Astrocyte of the spinal cord (primary cell): ENCODE measurements around the gene CMPK2.

Experiments used
- DNase-seq: peaks from one replicate; pipeline ENCODE4 v3.0.0; 2011; ENCODE audit warnings: low read depth, low spot score
- H3K4me3 ChIP-seq: 2 replicates; pipeline ENCODE4 v1.5.1; 2011; ENCODE audit warnings: low read depth, mild to moderate bottlenecking, low read length, moderate library complexity
- in situ Hi-C: cut with HindIII; loops from 2 replicates; pipeline ENCODE4 v1.10.0; 2017; ENCODE audit warnings: low sequenced_read_pairs
- TF ChIP-seq, protein P1 (sequence below): IDR thresholded peaks from 2 replicates; pipeline ENCODE4 v1.5.1; 2012; ENCODE audit warnings: low read depth, mild to moderate bottlenecking, low read length, inconsistent platforms

CMPK2 gene, protein sequence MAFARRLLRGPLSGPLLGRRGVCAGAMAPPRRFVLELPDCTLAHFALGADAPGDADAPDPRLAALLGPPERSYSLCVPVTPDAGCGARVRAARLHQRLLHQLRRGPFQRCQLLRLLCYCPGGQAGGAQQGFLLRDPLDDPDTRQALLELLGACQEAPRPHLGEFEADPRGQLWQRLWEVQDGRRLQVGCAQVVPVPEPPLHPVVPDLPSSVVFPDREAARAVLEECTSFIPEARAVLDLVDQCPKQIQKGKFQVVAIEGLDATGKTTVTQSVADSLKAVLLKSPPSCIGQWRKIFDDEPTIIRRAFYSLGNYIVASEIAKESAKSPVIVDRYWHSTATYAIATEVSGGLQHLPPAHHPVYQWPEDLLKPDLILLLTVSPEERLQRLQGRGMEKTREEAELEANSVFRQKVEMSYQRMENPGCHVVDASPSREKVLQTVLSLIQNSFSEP

DNA sequence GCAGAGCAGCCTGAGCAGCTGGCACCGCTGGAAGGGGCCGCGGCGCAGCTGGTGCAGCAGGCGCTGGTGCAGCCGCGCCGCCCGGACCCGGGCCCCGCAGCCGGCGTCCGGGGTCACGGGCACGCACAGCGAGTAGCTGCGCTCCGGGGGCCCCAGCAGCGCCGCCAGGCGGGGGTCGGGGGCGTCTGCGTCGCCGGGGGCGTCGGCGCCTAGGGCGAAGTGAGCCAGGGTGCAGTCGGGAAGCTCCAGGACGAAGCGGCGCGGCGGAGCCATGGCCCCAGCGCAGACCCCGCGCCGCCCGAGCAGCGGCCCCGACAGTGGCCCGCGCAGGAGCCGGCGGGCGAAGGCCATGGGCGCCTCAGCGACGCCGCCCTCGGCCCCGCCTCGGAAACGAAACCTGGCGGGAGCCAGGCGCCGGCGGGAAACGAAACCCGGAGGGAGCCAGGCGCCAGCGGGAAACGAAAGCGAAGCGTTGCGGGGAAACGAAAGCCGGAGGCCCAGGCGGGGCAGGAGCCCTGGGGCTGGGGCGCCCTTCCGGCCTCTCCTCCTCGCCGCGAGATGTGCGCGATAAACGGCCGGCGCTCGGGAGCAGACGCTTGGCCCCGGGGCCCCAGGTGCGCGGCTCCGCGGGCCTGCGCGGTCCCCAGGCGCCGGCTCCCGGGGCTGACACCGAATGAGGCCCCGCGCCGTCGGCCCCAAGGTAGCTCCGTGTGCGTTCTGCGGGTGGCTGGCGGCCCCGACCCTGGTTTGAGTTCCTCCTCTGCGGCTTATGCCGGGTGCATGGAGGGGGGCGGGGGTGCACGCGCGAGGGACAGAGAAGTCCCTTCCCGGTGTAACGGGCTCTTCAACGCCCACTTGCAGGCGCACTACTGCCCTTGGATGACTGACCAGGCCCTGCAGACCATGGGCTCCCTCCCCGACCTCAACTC lies at the start of gene CMPK2:
TSS of gene CMPK2 (minus strand) at position 562 of the 929 bp plus-strand sequence. CDS start at position 351, 211 bp downstream.
- TF ChIP-seq, protein P1, sequence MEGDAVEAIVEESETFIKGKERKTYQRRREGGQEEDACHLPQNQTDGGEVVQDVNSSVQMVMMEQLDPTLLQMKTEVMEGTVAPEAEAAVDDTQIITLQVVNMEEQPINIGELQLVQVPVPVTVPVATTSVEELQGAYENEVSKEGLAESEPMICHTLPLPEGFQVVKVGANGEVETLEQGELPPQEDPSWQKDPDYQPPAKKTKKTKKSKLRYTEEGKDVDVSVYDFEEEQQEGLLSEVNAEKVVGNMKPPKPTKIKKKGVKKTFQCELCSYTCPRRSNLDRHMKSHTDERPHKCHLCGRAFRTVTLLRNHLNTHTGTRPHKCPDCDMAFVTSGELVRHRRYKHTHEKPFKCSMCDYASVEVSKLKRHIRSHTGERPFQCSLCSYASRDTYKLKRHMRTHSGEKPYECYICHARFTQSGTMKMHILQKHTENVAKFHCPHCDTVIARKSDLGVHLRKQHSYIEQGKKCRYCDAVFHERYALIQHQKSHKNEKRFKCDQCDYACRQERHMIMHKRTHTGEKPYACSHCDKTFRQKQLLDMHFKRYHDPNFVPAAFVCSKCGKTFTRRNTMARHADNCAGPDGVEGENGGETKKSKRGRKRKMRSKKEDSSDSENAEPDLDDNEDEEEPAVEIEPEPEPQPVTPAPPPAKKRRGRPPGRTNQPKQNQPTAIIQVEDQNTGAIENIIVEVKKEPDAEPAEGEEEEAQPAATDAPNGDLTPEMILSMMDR = peak; percentile 8
- in situ Hi-C loops = no loop called here
- H3K4me3 ChIP-seq = peak within 1 kb of the TSS; percentile 54
- peak; percentile 39 for DNase-seq

DNA sequence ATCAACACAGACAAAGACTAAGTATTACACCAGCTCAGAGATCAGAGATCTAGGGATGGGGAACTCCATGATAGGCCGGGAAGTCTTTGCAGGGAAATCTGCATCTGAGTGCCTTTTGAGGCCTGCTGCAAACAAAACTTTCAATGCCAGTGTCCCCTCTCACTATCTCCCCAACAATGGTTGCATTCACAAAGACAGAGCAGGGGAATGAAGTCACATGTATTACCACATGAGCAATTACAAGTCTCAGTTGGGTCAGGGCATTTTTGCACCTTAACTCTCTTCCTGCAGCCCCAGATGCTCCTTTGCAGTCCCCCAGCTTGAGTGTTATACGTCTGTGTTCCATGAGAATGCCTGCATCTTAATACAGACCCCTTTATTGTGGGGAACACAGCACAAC lies 49.7 kb upstream of the CMPK2 start:
- TF ChIP-seq, protein P1 = no peak
- in situ Hi-C loops = loop anchor here (25.0 kb wide), 1 partner anchor 97 kb away; no protein-coding TSS in a partner anchor

DNA sequence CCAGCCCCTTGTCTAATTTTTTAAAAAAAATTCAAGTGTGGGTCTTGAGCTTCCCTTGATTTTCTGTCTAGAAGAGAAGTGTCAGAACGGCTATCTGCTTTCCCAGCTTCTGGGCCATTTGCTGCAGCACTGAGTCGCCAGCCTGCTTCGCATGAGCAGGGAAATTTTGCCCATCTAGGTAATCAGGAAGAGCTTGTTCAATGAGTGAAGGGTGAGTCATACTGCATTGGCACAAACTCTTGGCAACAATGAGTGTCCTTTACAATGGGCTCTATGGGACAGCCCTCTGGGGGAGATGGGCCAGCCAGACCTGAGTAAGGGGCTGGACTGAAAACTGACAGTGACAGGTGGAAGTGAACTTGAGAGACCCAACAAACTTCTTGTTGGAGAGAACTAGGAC lies 49.1 kb upstream of the CMPK2 start:
- in situ Hi-C loops = loop anchor here (25.0 kb wide), 1 partner anchor 97 kb away; no protein-coding TSS in a partner anchor
- H3K4me3 ChIP-seq = no peak overlapping the region
- peak; percentile 54 for DNase-seq
- TF ChIP-seq, protein P1 = no peak

More for the DNA sequence above, 49.7 kb upstream of the CMPK2 start:
- no peak overlapping the region for H3K4me3 ChIP-seq
- no peak for DNase-seq

DNA sequence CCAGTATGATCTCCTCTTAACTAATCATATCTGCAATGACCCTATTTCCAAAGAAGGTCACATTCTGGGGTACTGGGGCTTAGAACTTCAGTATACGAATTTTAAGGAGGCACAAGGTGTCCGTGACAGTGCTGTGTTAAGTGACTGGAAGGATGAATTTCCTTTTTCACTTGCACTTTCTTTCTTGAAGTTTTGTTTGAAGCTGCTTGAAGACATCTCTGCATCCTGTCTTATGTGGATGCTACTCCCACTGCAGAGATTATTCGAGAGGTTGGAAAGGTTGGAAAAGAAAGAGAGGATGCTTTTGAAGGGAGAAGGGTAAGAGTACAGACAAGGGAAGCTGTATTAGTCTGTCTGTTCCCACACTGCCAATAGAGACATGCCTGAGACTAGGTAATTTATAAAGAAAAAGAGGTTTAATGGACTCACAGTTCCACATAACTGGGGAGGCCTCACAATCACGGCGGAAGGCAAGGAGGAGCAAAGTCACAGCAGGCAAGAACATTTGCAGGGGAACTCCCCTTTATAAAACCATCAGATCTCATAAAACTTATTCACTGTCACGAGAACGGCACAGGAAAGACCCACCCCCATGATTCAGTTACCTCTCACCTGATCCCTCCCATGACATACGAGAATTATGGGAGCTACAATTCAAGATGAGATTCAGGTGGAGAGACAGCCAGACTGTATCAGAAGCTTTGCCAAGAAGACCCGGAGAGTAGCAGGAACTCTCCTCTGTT lies 47.9 kb upstream of the CMPK2 start:
- no peak overlapping the region for H3K4me3 ChIP-seq
- DNase-seq = no peak
- TF ChIP-seq, protein P1 = no peak
- in situ Hi-C loops = loop anchor here (25.0 kb wide), 1 partner anchor 99 kb away; no protein-coding TSS in a partner anchor

DNA sequence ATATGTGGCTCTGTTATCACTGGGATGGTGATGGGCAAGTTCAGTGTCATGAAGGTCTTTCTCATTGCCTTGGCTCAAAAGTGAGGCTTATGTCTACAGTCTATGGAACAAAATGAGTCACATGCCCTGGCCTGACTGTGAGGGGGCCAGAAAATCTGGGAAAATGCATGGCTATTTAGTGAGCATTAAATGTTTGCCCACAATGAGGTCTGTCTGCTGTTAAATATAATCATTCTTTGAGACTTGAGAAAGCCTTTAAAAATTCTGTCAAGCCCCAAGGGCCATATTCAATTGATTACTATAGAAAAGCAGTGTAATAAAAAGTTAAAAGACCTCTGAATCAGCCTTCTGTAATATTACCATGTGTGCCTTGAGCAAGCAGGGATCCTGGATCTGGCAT lies 46.0 kb upstream of the CMPK2 start:
- H3K4me3 ChIP-seq = no peak overlapping the region
- TF ChIP-seq, protein P1 = no peak
- in situ Hi-C loops = loop anchor here (25.0 kb wide), 1 partner anchor 101 kb away; no protein-coding TSS in a partner anchor
- peak; percentile 23 for DNase-seq
